Hepatocyte (in vitro differentiated cells): ENCODE results near the gene DPP8.

Source experiments
- EZH2 ChIP-seq: fragments of 200-600 bp; sonication (generic); IDR thresholded peaks from 2 replicates; pipeline ENCODE4 v1.6.1; 2016; ENCODE audit warnings: antibody characterized with exemption, mild to moderate bottlenecking, borderline replicate concordance
- TF ChIP-seq, protein P1 (sequence below): fragments of 200-600 bp; sonication (generic); IDR thresholded peaks from 2 replicates; pipeline ENCODE4 v1.5.1; 2016; ENCODE audit warnings: antibody characterized with exemption, mild to moderate bottlenecking; ENCODE audit not compliant: poor library complexity

- TF ChIP-seq, protein P1, sequence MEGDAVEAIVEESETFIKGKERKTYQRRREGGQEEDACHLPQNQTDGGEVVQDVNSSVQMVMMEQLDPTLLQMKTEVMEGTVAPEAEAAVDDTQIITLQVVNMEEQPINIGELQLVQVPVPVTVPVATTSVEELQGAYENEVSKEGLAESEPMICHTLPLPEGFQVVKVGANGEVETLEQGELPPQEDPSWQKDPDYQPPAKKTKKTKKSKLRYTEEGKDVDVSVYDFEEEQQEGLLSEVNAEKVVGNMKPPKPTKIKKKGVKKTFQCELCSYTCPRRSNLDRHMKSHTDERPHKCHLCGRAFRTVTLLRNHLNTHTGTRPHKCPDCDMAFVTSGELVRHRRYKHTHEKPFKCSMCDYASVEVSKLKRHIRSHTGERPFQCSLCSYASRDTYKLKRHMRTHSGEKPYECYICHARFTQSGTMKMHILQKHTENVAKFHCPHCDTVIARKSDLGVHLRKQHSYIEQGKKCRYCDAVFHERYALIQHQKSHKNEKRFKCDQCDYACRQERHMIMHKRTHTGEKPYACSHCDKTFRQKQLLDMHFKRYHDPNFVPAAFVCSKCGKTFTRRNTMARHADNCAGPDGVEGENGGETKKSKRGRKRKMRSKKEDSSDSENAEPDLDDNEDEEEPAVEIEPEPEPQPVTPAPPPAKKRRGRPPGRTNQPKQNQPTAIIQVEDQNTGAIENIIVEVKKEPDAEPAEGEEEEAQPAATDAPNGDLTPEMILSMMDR, result no peak
- TF ChIP-seq EZH2, result no peak
Observed at GRCh38 chr15:65434201-65434600, 83.3 kb downstream of the DPP8 start.
